Esophagus muscularis mucosa (tissue), 3 donors: ENCODE measurements around the gene ARRDC5.

ENCODE experiments used
- CTCF ChIP-seq, 3 experiments: fragments of 200-600 bp in 2 of 3; fragments of 450-650 bp in 1 of 3; sonication (generic) in 2 of 3; IDR thresholded peaks; one replicate each; pipeline ENCODE4 v1.5.1; 2017 to 2019; ENCODE audit warnings: antibody characterized with exemption in 3 of 3, mild to moderate bottlenecking in 2 of 3, moderate library complexity in 1 of 3
- POLR2A ChIP-seq: fragments of 450-650 bp; IDR thresholded peaks from one replicate; pipeline ENCODE4 v1.6.1; 2017; ENCODE audit warnings: antibody characterized with exemption, moderate library complexity, mild to moderate bottlenecking, low read depth
- POLR2AphosphoS5 ChIP-seq, 2 donors: sonication (generic); formaldehyde crosslinking; IDR thresholded peaks; one replicate each; pipeline ENCODE4 v1.6.1; 2017; ENCODE audit warnings: antibody characterized with exemption in 2 of 2

GRCh38 chr19:4908781-4909155, 6.1 kb upstream of the ARRDC5 start:
- TF ChIP-seq CTCF (IDR thresholded peaks at IDR 0.05) (no peak), POLR2AphosphoS5 (IDR thresholded peaks at IDR 0.05) (no peak), POLR2A (no peak)
